GM12892 (cell line): Measurements from ENCODE around the gene GTF2A1.

Experiments used
- POLR2A ChIP-seq: IDR thresholded peaks from 2 replicates; pipeline ENCODE4 v1.6.1; 2011; ENCODE audit warnings: low read depth, low read length, control low read depth
- POLR2AphosphoS5 ChIP-seq: IDR thresholded peaks from 2 replicates; pipeline ENCODE4 v1.6.1; 2011; ENCODE audit warnings: low read depth, low read length, control low read depth

- TF ChIP-seq POLR2A (no peak), POLR2AphosphoS5 (no peak)
These were observed 67.6 kb downstream of the GTF2A1 start for GRCh38 chr14:81153187-81153586.
